BLaER1 treated with 17β-estradiol and CSF1 and Interleukin-3, amounts not matched to agents 10 nM and 100 nM (cell line): Measurements from ENCODE around the gene BID.

Experiments used
- H3K27ac ChIP-seq, 11 experiments: shearing (Covaris generic); formaldehyde crosslinking; 2 replicates each; pipeline ENCODE4 v1.8.1; 2022
- H3K27me3 ChIP-seq, 11 experiments: shearing (Covaris generic); formaldehyde crosslinking; 2 replicates each; pipeline ENCODE4 v1.8.1; 2022
- H3K36me3 ChIP-seq, 11 experiments: shearing (Covaris generic); formaldehyde crosslinking; 2 replicates each; pipeline ENCODE4 v1.8.1; 2022
- H3K4me1 ChIP-seq, 10 experiments: shearing (Covaris generic); formaldehyde crosslinking; 2 replicates each; pipeline ENCODE4 v1.8.1; 2022
- H3K4me2 ChIP-seq, 11 experiments: shearing (Covaris generic); formaldehyde crosslinking; 2 replicates each; pipeline ENCODE4 v1.8.1; 2022
- H3K4me3 ChIP-seq, 10 experiments: shearing (Covaris generic); formaldehyde crosslinking; 2 replicates each; pipeline ENCODE4 v1.8.1; 2022
- H3K9ac ChIP-seq, 11 experiments: shearing (Covaris generic); formaldehyde crosslinking; 2 replicates each; pipeline ENCODE4 v1.8.1; 2022
- H3K9me3 ChIP-seq, 11 experiments: shearing (Covaris generic); formaldehyde crosslinking; replicated peaks in 1 of 11; 2 replicates each; pipeline ENCODE4 v1.8.1; 2022
- H4K20me1 ChIP-seq, 11 experiments: shearing (Covaris generic); formaldehyde crosslinking; 2 replicates each; pipeline ENCODE4 v1.8.1; 2022
- Cebpa-rat ChIP-seq, 11 experiments: shearing (Covaris generic); IDR thresholded peaks; 2 replicates each; pipeline ENCODE4 v1.8.1; 2022

Gene BID

GRCh38 chr22:17774206-17774925 is at the start of gene BID:
BID (minus strand) TSS chr22:17774469; CDS start chr22:17750116, 24,353 bp downstream.
- Histone ChIP-seq H3K4me2 (peak within 1 kb of the TSS; percentile 96 to 100 (median 98)), H3K27ac (peak within 1 kb of the TSS; percentile 87 to 100 (median 97)), H3K9ac (peak within 1 kb of the TSS; percentile 92 to 99 (median 96)), H3K36me3 (peaks cover 0 to 20% (median 2%) of the 10 kb centered on the region in 11 experiments; a peak in 11 of 22 replicates), H4K20me1 (peaks cover 31 to 43% (median 39%) of the 10 kb centered on the region in 11 experiments; a peak in 21 of 22 replicates), H3K27me3 (no peaks in the 10 kb centered on the region), H3K4me3 (peak within 1 kb of the TSS; percentile 69 to 89 (median 80)), H3K4me1 (peaks cover 75 to 85% (median 82%) of the 10 kb centered on the region in 10 experiments), H3K9me3 (no peaks in the 10 kb centered on the region)
- TF ChIP-seq Cebpa-rat (IDR thresholded peaks at IDR 0.05): no peak

DNA sequence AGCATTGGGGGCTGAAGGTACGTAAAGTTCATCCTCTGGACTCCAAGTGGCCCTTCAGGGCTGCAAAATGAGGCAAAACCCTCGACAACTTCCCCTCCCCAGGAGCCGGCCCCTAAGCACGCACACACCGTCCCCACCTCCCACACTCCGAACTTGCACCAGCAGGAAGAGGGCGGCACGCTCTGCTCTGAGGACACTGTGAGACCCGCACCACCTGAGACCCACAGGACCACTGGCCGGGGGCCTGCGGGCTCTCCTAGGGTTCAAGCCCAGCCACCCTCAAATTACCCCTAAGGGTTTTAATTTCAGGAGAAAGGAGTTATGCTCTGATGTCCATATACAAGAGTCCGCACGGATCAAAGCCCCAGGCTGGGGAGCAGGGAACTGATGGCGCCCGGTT is 49.7 kb upstream of the BID start:
- Histone ChIP-seq H3K4me3 (no peak overlapping the region), H3K27me3 (no peaks in the 10 kb centered on the region), H3K4me1 (no peaks in the 10 kb centered on the region), H4K20me1 (peaks cover 0 to 28% (median 0%) of the 10 kb centered on the region in 11 experiments; a peak in 6 of 22 replicates), H3K4me2 (no peak overlapping the region), H3K9me3 (no peaks in the 10 kb centered on the region), H3K27ac (no peak overlapping the region), H3K9ac (no peak overlapping the region), H3K36me3 (peaks cover 6 to 68% (median 36%) of the 10 kb centered on the region in 11 experiments; a peak in 18 of 22 replicates)
- no peak for TF ChIP-seq Cebpa-rat (IDR thresholded peaks at IDR 0.05)

GRCh38 chr22:17823226-17823625 is 49.0 kb upstream of the BID start:
- H3K27ac ChIP-seq: no peak overlapping the region
- no peak overlapping the region for H3K4me3 ChIP-seq
- H4K20me1 ChIP-seq: peaks cover 0 to 23% (median 0%) of the 10 kb centered on the region in 11 experiments; a peak in 6 of 22 replicates
- no peaks in the 10 kb centered on the region for H3K27me3 ChIP-seq
- H3K9me3 ChIP-seq: no peaks in the 10 kb centered on the region
- no peak for TF ChIP-seq Cebpa-rat (IDR thresholded peaks at IDR 0.05)
- H3K36me3 ChIP-seq: peaks cover 6 to 67% (median 29%) of the 10 kb centered on the region in 11 experiments; a peak in 18 of 22 replicates
- H3K9ac ChIP-seq: no peak overlapping the region; a peak in 1 of 22 replicates
- no peak overlapping the region for H3K4me2 ChIP-seq
- H3K4me1 ChIP-seq: no peaks in the 10 kb centered on the region

DNA sequence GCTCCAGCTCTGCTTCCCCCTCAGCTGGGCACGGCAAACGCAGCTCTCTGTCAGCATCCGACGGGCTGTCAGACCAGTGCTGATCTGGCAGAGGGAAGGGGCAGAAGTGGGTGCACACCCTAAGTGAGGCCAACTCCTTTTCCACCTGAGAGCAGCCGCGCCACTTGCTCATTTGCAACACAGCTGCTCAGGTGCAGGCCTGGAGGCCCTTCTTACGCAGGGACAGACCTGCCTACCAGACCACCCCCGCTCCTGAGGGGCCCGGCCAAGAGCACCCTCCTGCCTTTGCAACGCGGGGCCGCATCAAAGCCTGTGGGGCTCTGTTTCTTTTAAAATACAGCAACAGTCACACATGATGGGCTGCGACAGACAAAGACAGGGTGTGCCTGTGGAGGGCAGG is 47.8 kb upstream of the BID start:
- TF ChIP-seq Cebpa-rat (IDR thresholded peaks at IDR 0.05): no peak
- H4K20me1 ChIP-seq: peaks cover 0 to 20% (median 0%) of the 10 kb centered on the region in 11 experiments; a peak in 5 of 22 replicates
- no peaks in the 10 kb centered on the region for H3K4me1 ChIP-seq
- H3K27ac ChIP-seq: no peak overlapping the region
- H3K4me2 ChIP-seq: no peak overlapping the region
- peaks cover 5 to 65% (median 26%) of the 10 kb centered on the region in 11 experiments; a peak in 16 of 22 replicates for H3K36me3 ChIP-seq
- no peak overlapping the region; a peak in 1 of 22 replicates for H3K9ac ChIP-seq
- no peaks in the 10 kb centered on the region for H3K27me3 ChIP-seq
- H3K4me3 ChIP-seq: no peak overlapping the region
- no peaks in the 10 kb centered on the region for H3K9me3 ChIP-seq

DNA sequence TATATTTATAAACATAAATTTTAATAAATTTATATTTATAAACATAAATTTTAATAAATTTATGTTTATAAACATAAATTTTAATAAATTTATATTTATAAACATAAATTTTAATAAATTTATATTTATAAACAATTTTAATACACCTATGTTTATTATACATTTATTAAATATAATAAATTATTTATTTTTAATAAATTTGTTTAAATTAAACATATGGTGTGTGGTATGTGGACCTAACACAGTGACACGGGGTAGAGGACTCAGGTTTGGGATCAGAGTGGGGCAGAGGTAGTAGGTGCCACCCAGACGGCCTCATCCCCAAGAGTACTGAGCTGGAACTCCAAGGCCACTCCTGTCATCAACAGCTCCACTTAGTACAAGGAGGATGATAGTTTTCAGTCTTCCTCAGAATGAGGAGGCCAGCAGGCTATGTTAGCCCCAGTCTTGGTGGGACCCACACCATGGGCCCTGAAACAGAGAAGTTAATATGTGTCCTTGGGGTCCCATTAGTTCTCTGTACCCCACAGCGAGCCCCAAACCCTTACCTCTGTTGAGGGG is 46.7 kb upstream of the BID start:
- H3K9me3 ChIP-seq: no peaks in the 10 kb centered on the region
- no peak overlapping the region for H3K4me3 ChIP-seq
- no peaks in the 10 kb centered on the region for H3K27me3 ChIP-seq
- peaks cover 14 to 65% (median 29%) of the 10 kb centered on the region in 11 experiments; a peak in 19 of 22 replicates for H3K36me3 ChIP-seq
- no peak overlapping the region for H3K27ac ChIP-seq
- no peaks in the 10 kb centered on the region for H3K4me1 ChIP-seq
- H3K4me2 ChIP-seq: no peak overlapping the region
- peaks cover 0 to 29% (median 0%) of the 10 kb centered on the region in 11 experiments; a peak in 5 of 22 replicates for H4K20me1 ChIP-seq
- no peak for TF ChIP-seq Cebpa-rat (IDR thresholded peaks at IDR 0.05)
- no peak overlapping the region for H3K9ac ChIP-seq

- H3K4me2 ChIP-seq: no peak overlapping the region
- H3K9me3 ChIP-seq: no peaks in the 10 kb centered on the region
- no peak for TF ChIP-seq Cebpa-rat (IDR thresholded peaks at IDR 0.05)
- no peak overlapping the region for H3K9ac ChIP-seq
- H3K27me3 ChIP-seq: peaks cover 0 to 6% (median 0%) of the 10 kb centered on the region in 11 experiments; a peak in 6 of 22 replicates
- peaks cover 0 to 34% (median 0%) of the 10 kb centered on the region in 11 experiments; a peak in 4 of 22 replicates for H4K20me1 ChIP-seq
- peaks cover 0 to 5% (median under 1%) of the 10 kb centered on the region in 10 experiments; a peak in 11 of 20 replicates for H3K4me1 ChIP-seq
- no peak overlapping the region for H3K27ac ChIP-seq
- H3K36me3 ChIP-seq: peaks cover 26 to 73% (median 41%) of the 10 kb centered on the region in 11 experiments; a peak in 20 of 22 replicates
- no peak overlapping the region for H3K4me3 ChIP-seq
Measured at GRCh38 chr22:17818649-17819048, 44.4 kb upstream of the BID start.

DNA sequence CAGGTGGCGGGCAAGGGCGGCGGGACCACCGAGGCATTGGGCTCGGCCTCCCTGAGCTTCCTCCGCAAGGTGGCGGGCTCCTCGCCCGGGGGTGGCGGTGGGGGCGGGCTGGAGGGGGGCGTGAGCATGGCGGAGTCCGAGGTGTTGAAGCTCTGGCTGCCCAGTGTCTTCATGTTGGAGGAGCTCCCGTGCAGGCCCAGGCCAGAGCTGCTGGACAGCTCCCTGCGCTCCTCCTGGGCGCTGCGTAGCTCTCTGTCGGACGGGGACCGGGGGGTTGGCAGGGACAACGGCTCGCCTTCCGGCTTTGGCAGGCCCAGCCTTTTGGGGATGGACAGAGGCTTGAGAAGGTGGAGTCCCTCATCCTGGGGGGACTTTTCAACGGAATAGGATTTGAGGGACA is 43.9 kb upstream of the BID start:
- Histone ChIP-seq H3K4me1 (peaks cover 0 to 10% (median 5%) of the 10 kb centered on the region in 10 experiments; a peak in 17 of 20 replicates), H3K36me3 (peaks cover 26 to 73% (median 41%) of the 10 kb centered on the region in 11 experiments; a peak in 20 of 22 replicates), H3K9me3 (no peaks in the 10 kb centered on the region), H3K27me3 (peaks cover 0 to 10% (median under 1%) of the 10 kb centered on the region in 11 experiments; a peak in 9 of 22 replicates), H3K9ac (no peak overlapping the region), H4K20me1 (peaks cover 0 to 39% (median 0%) of the 10 kb centered on the region in 11 experiments; a peak in 5 of 22 replicates), H3K4me2 (no peak overlapping the region), H3K27ac (no peak overlapping the region), H3K4me3 (no peak overlapping the region)
- no peak for TF ChIP-seq Cebpa-rat (IDR thresholded peaks at IDR 0.05)

DNA sequence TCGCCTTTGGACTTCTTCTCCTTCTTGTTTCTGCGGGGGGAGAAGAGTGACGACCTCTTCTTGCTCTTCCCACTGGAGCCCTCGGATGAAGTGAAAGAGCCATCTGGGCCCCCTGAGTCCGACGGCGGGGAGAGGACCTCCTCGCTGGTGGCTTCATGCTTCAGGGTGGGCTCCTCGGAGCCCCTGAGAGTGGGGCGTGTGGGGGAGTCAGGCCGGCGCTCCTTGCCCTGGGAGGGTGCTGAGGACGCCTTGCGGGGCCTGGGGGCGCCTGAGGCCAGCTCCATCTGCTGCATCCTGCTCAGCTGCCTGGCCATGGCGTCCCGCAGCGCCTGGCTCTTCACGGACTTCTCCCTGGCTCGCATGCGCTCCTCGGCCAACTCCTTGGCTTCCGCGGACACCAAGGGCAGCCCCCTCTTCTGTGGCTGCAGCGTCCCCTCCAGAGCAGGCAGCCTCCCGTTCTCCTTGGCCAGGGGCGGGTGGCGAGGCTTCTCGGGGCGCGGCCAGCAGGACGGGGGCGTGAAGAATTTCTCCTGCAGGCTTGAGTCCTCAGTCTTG is 43.3 kb upstream of the BID start:
- H3K4me1 ChIP-seq: peaks cover 6 to 16% (median 11%) of the 10 kb centered on the region in 10 experiments; a peak in 19 of 20 replicates
- peaks cover 22 to 67% (median 40%) of the 10 kb centered on the region in 11 experiments; a peak in 20 of 22 replicates for H3K36me3 ChIP-seq
- peaks cover 0 to 16% (median 6%) of the 10 kb centered on the region in 11 experiments; a peak in 9 of 22 replicates for H3K27me3 ChIP-seq
- no peak overlapping the region for H3K9ac ChIP-seq
- H3K4me3 ChIP-seq: no peak overlapping the region
- no peak for TF ChIP-seq Cebpa-rat (IDR thresholded peaks at IDR 0.05)
- peaks cover 0 to 38% (median 0%) of the 10 kb centered on the region in 11 experiments; a peak in 5 of 22 replicates for H4K20me1 ChIP-seq
- no peak overlapping the region for H3K27ac ChIP-seq
- H3K9me3 ChIP-seq: no peaks in the 10 kb centered on the region
- H3K4me2 ChIP-seq: no peak overlapping the region
